GM21515 (cell line): ENCODE measurements around the gene COX4I1.

Experiments
- ATAC-seq: cut with Tn5 transposase; IDR thresholded peaks from one replicate; pipeline ENCODE4 v1.9.1; 2021; ENCODE audit not compliant: unreplicated experiment

Gene COX4I1

DNA sequence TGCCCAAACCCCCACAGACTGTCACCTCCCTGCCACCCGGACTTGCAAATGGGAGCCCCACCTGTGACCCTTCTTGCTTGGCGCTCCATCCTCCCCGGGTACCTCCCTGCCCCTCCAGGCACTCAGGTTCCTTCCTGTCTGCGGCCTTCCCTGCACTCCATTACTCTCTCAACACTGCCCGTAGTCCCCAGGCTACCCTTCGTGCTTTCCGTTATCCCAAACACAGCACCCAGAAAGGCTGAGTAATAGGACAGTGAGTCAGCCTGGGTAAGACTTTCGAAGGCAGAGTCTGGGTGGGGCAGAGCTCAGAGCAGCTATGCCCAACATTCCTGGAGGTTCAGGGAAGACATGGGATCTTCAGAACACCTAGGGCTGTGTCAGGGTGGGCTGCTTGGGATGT is 32.0 kb upstream of the COX4I1 start:
- ATAC-seq = no peak

DNA sequence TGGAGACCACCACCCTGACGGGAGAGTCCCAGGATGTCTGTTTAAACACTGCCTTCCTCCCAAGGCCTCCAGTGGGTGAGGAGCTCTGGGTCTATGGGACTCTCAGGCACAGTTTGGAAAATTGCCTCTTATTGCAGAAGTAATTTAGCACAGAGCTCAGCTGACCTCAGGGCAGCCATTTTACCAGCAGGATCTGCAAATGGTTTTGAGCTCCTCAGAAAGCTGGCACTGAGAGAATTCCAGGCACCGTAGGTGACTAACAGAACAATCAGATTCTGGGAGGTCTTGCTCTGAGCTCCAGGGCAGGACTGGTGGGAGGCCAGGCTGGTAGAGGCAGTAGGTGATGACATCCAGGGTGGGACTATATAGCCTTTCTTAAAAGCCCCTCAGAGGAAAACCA is 31.3 kb upstream of the COX4I1 start:
- ATAC-seq = no peak

DNA sequence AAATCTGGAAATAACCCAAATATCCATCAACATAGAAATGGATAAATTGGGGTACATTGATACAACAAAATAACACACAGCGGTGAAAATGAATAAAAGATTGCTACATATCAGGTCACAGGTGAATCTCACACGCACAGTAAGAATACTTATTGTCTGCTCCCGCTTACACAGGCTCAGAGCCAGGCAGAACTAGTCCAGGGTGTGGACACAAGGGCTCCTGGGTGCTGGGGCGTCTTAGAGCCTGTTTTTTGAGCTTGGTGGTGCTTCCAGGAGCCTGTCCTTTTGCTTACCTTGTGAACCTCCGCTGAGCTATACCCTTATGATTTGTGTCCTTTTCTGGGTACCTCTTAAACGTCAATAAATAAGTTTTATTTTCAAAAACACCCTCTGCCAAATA is 28.8 kb upstream of the COX4I1 start:
- ATAC-seq = no peak

DNA sequence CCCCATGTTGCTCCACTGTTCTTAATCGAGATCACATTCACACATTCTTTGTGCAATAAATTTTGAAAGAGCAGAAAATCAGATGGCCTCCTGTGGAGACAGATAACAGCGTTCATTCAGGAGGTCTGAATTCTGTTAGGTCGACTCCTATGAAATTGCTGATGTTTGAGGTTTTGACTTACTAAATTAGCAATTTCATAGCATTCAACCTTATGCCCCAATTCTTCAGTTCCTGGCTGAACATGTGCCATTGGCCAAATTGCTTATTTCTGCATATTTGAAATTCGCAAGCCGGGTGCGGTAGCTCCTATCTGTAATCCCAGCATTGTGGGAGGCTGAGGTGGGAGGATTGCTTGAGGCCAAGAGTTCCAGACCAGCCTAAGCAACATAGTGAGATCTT is 26.5 kb upstream of the COX4I1 start:
- ATAC-seq = no peak

DNA sequence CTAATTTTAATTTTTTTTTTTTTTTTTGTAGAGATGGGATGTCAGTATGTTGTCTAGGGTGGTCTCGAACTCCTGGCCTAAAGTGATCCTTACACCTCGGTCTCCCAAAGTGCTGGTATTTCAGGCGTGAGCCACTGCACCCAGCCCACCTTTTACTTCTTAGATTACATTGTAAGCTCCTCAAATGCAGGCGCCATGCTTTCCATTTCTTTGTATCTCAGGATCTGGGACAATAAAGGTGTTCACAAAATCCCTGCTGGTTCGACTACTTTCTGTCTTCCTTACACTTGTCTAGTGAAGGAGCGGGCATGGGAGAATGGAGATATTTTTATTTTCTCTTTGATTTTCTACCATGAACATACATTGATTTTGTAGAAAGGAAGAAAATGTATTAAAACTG is 25.4 kb upstream of the COX4I1 start:
- ATAC-seq = no peak

DNA sequence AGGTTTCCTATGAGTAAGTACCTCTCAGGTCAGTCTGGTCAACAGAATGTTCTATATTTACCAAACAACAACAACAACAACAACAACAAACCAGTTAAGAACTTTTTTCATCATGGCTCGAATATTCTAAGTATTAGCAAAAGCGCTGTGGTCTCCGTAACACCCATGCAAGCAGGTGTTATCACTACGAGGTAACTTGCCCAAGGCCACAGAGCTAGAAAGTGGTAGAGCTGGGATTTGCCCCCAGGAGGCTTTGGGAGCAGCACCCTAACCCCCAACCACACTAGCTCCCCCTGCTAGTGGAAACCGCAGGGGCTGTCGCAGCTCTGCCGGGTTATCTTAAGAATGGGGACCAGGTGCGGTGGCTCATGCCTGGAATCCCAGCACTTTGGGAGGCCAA is 24.7 kb upstream of the COX4I1 start:
- ATAC-seq = no peak

DNA sequence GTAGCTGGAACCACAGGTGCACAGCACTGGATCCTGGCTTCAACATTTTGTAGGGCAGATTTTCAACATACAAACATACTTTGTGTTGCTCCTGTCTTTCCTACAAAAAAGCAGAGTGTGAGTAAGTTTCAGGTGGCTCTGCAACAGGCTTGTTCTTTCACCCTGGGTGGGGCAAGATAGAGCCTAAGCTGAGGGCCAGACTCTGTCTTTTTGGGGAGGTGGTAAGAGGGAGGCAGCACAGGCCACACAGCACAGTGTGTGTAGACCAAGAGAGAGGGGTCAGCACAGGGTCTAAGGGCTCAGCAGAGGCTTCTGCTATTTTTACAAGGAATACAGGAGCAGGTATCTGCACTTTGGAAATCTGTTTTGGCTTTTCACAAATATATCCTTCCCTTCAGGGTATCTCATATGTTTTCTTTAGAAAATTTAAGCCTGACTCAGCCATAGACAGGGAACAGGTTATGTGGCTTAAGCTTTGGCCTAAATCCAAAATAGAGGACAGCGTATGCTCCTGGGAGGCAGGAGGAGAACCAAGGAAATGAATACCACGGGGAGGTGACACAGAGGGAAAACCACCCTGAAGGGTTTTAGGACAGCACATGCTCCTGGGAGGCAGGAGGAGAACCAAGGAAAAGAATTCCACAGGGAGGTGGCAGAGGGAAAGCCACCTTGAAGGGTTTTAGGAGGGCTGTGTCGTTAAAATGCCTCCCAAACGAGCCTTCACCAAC is 21.7 kb upstream of the COX4I1 start:
- ATAC-seq = no peak

DNA sequence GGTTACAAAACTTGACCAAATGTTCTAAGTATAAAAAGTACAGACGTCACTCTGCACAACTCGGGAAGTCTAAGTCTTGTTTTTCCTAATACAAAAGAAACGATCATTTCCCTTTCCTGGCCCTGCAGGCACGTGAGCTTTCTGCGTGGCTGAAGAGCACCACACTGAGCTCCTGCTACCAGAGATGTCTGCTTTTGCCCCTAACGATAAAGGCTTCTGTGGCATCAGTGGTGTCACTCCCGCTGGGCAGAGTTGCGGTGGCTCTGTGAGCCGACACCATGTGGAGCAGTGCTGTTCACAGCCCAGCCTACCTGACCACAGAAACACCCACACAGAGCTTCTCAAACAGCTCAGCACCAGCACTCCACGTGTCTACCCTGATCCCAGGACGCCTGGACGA is 20.6 kb upstream of the COX4I1 start:
- no peak for ATAC-seq

DNA sequence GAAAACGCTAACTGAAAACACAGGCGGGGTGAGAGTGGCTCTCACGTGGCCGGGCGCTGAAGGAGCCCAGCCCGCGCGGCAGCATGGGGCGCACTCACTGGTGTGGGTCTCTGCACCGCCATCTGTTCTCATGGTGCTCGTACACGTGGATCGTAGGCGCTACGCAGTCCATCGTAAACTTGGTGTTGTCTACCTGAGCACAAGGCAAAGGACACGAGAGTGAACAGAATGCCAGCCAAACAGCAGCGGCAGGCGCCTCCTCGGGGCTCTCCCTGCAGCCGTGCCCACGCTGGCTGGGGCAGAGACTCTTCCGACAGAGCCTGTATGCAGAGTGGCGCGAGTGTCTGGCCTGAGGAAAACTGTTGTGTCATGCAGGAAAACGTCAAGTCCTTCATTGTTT is 19.2 kb upstream of the COX4I1 start:
- no peak for ATAC-seq

DNA sequence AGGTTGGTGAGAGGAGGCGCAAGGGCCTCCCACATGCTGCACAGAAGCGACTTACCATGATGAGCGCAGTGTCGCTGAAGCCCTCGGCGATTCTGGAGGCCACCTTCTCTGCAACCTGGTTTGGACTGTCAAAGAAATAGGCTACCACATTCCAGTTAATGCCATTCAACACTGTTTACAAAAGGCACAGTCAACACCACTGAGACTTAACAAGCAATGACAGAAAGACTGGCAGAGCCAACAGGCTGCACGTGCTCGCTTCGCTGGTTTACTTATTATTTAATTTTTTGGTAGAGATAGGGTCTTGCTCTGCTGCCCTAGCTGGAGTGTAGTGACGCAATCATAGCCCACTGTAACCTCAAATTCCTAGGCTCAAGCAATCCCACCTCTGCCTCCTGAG is 18.3 kb upstream of the COX4I1 start:
- no peak for ATAC-seq

DNA sequence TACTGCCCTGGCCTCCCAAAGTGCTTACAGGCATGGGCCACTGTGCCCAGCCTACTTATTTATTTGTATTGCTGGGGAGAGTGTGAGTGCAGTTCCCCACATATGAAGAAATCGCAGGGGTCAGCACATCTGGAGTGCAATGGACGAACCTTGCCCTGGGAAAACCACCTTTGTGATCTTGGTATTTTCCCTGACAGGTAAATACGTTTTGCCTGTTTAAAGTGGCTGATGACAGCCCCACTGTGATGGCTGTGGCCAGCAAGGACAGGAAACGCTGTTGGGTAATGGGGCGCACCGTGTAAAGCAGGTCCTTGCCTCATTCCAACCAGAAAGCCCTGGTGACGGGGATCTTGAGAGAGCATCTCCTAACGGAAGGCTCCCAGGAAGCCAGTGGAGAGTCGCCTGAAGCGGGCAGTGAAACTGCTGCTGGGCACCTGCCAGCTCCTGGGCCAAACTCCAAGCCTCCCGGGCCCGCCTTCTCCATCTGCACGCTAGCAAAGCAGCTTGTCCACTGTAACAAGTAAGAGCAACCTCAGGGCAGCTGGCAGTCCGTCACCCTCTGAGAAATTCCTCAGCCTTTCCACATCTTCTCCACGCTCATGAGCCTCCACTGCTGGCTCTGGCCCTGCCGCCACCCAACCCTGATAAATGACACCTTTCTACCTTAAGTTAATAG is 17.7 kb upstream of the COX4I1 start:
- no peak for ATAC-seq

DNA sequence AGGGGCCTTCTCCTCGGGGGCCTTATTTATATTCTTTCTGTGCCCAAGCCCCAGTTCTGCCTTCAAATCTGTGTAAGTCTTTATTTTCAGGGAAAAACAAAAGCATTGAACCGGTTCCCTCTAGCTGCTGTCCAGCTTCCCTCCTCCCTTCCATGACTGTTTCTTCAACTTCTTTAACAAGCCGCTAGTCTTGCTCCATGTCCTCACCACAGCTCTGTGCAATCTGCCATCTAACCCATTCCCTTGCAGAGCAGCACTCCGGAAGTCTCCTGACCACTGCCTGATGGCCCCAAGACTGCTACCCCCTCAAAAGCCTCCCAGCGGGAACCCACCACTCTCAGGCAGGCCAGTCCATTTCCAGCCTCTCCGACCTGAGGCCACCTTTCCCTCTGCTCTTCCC is 17.0 kb upstream of the COX4I1 start:
- ATAC-seq = no peak

DNA sequence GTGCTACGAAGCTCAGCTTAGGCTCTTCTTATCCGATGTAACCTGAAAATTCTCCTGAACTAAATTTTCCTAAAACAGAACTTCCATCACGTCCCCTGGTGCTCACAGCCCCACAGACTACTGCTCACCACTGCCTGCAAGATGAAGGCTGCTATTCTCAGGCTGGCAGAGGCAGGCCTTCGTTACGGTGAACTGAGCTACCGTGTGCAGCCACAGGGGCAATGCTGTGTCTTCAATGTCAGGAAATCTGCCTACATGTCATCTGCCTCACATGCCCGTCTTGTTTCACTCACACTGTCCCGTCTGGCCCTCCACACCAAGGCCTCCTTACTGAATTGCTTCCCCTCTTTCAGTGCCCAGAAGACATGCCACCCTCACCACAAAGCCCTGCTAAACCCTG is 16.1 kb upstream of the COX4I1 start:
- no peak for ATAC-seq

DNA sequence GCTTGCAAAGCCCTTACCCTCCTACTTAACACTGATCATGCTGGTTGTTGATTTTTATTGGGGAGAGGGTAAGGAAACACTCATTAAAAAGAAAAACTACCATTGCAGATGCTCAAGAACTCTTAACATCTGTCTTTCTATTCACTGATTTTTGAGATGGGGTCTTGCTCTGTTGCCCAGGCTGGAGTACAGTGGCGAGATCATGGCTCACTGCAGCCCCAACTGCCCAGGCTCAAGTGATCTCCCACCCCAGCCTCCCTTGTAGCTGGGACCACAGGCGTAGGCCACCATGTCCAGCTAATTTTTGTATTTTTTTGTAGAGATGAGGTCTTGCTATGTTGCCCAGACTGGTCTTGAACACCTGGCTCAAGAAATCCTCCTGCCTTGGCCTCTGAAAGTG is 14.7 kb upstream of the COX4I1 start:
- ATAC-seq = no peak

DNA sequence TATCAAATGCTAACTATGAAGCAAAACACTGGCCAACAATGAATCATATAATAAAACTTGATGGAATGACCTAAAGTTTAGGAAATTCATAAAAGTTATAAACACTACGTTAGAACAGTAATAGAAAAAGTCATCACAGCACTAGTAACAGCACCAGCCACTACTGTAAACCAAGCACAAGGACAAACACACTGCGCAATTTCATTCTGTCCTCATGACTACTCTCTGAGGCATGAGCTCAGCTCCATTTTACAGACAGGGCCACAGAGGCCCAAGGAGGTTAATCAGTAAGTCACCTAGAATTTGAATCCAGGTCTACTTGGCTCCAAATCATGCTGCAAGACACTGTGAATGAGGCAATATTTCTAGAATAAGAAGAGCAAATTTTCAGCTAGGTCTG is 13.6 kb upstream of the COX4I1 start:
- ATAC-seq = no peak

DNA sequence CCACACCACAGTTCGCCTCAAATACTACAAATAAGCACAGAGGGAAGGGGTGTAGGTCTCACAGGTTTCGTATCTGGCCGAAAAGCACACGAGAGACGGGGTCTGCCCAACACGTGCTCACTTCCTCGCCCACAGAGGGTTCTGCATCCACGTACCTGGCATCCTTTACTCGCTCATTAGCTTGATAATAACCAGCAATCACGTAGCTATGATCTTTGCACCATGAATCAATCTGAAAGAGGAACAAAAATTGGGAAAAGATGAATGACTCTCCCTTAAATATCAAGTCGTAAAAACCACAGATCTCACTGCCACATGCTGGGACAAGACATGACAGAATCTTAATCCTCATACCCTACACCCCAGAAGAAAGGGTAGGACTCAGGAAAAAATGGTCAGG is 10.7 kb upstream of the COX4I1 start:
- ATAC-seq = no peak

DNA sequence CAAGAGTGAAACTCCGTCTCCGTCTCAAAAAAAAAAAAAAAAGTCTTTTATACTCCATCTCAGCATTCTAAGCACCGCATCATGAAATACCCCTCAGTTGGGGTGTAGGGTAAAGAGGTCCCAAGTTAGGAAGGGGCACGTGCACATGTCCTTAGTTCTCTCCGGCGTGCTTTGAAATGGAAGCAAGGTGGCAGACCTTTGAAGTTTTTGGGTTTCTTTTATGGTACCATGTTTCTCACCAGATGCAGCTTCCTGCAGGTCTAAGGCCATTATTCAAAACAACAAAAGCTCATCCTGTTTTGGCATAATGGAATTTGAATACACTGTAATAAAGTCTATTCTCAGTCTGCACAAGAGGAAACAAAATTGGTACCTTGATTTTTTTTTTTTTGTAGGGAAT is 9.7 kb upstream of the COX4I1 start:
- ATAC-seq = no peak

DNA sequence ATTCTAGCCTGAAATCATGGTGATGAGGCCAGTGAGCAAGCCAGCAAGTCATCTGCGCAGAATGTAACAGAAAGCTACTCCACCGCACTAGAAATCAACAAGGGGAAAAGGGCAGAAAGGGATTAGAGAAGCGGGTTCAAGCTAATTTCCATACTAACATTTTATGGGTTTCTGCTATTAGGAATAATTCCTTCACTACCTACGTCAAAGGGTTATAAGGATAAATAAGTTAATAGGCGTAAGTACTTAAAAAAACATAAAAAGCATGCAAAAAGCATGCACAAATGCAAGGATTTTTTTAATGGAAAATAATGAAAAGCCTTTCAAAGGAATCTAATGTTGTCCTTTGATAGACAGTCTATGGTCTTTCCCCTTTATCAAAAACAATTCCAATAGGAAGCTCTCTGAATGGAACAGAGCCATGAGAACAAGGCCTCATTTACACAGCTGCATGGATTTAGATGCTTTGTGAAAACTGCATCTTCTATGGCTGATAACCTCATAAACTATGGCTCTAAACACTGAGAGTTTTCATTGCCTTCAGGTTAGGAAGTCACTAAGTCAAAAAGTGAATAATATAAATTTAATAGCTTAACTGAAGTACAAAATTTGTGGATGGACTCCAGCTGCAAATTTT is 5.7 kb upstream of the COX4I1 start:
- ATAC-seq = no peak

DNA sequence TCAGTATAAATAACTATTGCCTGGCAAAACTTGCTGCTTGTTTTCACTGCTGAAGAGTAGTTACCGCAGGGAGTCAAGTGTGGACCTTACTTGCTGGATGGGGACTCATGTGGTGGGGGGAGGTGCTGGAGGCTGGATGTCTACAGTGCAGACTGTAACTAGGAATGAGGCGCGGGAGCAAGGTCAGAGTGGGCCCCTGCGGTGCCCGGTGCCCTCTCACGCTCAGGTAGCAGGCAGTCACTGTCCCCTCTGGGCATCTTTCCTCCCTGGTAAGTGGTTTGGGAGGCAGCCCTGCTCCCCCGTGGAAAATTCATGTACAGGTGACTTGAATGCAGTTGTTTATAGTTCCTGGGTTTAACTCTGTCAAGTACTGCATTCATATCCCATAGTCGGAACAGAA is 4.8 kb upstream of the COX4I1 start:
- no peak for ATAC-seq

DNA sequence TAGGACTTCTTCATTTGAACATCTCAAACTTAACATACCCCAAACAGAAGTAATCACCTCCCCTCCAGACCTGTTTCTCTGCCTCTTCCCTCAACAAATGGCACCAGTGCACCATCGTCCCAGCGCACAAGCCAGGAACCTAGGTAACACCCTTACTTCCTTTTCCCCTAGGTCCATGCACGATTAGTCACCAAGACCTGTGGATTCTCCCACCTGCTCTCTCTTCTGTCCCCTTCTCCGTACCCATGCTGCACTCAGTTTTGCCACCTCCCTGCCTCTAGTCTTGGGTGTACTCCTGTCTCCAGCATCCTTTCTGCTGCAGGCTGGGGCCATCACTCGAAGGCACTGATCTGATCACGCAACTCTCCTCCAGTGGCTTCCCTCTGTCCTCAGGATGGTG is 3.3 kb upstream of the COX4I1 start:
- no peak for ATAC-seq

DNA sequence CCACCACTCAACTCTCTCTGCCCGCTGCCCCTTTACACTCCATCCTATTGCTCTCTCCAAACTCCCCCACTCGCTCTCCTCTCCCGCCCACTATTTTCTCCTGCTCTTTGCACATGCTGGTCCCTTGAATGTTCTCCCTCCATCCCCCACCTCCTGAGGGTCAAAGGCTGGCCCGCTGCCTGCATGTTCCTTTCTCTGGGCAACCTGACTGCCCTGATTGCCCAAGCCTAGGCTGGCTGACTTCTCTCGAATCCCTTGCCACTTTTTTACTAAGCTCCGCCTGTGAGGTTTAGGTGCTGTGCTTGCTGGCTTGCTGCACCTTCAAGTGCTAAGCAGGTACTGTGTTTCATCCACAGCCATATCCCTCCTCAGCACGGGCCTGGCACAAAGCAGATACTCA is 2.9 kb upstream of the COX4I1 start:
- ATAC-seq = no peak

DNA sequence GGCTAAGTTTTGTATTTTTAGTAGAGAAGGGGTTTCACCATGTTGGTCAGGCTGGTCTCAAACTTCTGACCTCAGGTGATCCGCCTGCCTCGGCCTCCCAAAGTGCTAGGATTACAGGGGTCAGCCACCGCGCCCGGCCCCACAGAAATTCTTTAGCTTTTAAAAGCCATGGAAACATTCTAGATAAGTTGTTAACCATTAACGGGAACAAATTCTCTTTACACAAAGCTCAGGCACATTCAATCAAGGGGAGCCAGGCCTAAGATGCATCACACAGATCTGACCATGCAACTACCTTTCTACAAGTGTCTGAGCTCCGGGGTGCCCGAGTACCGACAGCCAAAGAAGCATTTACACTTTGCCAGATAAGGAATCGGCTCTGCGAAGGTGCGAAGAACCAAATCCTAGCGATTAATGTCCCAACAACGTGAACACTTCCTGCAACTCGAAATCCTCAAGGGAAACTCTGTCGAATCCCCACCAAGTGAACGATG is 1.2 kb upstream of the COX4I1 start:
- ATAC-seq = no peak
